Retinal pigment epithelial cell (primary cell): ENCODE measurements around the gene NDE1.

Source experiments
- DNase-seq: peaks from one replicate; pipeline ENCODE4 v3.0.0-alpha.2; 2010; ENCODE audit warnings: low read depth
- H3K4me3 ChIP-seq: 2 replicates; pipeline ENCODE4 v1.5.1; 2011; ENCODE audit warnings: mild to moderate bottlenecking, low read length, control low read depth, moderate library complexity
- TF ChIP-seq, protein P1 (sequence below): conservative IDR thresholded peaks from 2 replicates; pipeline ENCODE4 v1.5.1; 2011; ENCODE audit warnings: low read depth, low read length, control low read depth, inconsistent platforms

NDE1 gene

GRCh38 chr16:15714393-15715172, 64.5 kb downstream of the NDE1 start:
- H3K4me3 ChIP-seq, result no peak overlapping the region
- TF ChIP-seq, protein P1, sequence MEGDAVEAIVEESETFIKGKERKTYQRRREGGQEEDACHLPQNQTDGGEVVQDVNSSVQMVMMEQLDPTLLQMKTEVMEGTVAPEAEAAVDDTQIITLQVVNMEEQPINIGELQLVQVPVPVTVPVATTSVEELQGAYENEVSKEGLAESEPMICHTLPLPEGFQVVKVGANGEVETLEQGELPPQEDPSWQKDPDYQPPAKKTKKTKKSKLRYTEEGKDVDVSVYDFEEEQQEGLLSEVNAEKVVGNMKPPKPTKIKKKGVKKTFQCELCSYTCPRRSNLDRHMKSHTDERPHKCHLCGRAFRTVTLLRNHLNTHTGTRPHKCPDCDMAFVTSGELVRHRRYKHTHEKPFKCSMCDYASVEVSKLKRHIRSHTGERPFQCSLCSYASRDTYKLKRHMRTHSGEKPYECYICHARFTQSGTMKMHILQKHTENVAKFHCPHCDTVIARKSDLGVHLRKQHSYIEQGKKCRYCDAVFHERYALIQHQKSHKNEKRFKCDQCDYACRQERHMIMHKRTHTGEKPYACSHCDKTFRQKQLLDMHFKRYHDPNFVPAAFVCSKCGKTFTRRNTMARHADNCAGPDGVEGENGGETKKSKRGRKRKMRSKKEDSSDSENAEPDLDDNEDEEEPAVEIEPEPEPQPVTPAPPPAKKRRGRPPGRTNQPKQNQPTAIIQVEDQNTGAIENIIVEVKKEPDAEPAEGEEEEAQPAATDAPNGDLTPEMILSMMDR, result no peak
- DNase-seq, result no peak

DNA sequence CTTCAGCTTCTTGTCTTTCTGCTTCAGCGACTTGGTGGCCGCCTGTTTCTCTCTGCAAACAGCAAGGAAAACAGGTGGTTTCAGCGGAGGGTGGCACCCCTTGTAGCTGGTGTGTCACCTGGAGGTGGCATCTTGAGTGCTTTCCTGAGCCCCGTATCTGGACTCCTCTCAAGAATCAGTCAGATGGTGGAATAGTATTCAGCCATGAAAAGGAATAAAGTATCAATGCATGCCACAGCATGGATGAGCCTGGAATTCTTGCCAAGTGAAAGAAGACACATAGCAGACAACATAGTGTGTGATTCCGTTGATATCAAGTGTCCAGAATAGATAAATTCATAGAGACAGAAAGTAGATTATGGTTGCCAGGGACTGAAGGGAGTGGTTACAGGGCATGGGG, 65.2 kb downstream of the NDE1 start:
- TF ChIP-seq, protein P1, result no peak
- no peak for DNase-seq
- no peak overlapping the region for H3K4me3 ChIP-seq

- no peak overlapping the region for H3K4me3 ChIP-seq
- no peak for DNase-seq
- TF ChIP-seq, protein P1, result no peak
Observed at GRCh38 chr16:15716694-15717447, 66.8 kb downstream of the NDE1 start.

DNA sequence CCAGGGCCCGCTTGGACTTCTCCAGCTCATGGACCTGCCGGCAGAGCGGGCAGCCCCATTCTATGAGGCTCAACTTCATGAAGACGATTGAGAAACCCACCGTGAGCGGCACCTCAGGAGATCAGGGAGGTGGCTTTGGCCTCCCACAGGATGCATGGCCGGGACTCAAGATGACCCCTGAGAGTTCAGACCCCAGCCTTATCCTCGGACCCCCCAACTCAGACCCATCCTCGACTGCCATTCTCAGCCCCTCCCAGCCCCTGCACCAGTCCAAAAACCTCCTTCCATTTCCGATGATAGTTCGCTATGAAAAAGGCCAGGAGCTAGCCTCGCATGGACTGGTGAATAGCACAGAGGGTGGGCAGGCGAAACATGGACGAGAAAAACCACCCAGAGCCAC, 71.0 kb downstream of the NDE1 start:
- no peak for DNase-seq
- no peak overlapping the region for H3K4me3 ChIP-seq
- TF ChIP-seq, protein P1, result no peak

GRCh38 chr16:15723808-15724207, 73.8 kb downstream of the NDE1 start:
- no peak overlapping the region for H3K4me3 ChIP-seq
- TF ChIP-seq, protein P1, result no peak
- no peak for DNase-seq

DNA sequence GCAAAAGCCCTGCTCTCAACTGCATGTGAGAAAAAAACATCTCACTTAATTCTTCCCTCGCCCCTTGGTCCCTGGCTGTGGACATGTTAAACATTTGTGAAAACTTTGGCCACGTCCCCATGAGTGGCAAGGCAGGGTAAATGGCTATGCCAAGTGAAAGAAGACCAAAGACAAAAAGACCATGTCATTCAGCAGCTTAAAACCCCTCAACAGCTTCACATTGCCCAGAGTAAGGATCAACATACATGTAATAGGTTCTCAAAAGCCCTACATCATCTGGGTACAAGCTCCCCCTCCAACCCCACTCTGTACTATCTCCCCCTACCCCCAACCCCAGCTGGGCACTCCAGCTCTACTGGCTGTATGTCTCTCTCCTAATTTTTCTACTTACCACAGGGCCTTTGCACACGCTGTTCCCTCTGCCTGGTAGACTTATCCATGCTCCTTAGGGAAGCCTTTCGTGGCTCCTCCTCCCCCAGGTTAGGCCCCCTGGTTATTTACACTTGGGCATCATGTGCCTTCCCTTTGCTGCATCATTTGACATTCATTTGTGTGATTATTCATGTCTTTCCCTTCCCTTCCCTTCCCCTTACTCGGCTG, 75.7 kb downstream of the NDE1 start:
- TF ChIP-seq, protein P1, result no peak
- DNase-seq, result no peak
- H3K4me3 ChIP-seq, result no peak overlapping the region
